ENCODE data around the gene CCDC85B. TPM values are rescaled to one million over a fixed set of nuclear protein-coding genes. Genes with fewer than 3 reads are reported as not detected.

The CCDC85B gene
- total and polyA plus RNA-seq, 2 of the 13 experiments (the other 11 are each of a cell fraction or from before 2014, with no cell fraction given): 8.2 to 19.5 TPM

DNA sequence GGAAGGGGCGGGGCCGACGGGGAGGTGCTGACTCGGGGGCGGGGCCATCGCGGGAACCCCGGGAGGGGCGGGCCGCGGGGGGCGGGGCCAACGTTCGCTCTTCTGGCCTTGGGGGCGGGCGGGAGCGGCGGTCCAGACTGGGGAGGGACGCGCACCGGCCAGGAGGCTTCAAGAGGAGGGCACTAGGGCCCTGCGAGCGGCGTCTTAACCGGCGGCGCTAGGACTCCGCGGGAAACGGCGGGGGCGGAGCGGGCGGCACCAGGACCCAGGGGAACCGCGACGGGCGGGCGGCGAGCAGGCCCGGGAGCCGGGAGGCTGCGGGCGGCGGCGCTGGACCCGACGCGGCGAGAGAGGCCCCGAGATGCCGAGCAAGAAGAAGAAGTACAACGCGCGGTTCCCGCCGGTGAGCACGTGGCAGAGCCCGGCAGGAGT is 28.7 kb downstream of the CCDC85B start, which contains the start of gene DRAP1 (continued):
- no peak for TF ChIP-seq ZNF781 (CRISPR knock-in tag; IDR thresholded peaks at IDR 0.05; ENCODE audit: borderline replicate concordance, not compliant biosample characterization)
- no peak for TF ChIP-seq NFE2L2 (IDR thresholded peaks at IDR 0.05; ENCODE audit: low read length)
- no peak for TF ChIP-seq ZNF713 (CRISPR knock-in tag; IDR thresholded peaks at IDR 0.05)
- no peak for TF ChIP-seq ZNF382 (CRISPR knock-in tag; IDR thresholded peaks at IDR 0.05; ENCODE audit: borderline replicate concordance)
- TF ChIP-seq FOXA1 (IDR thresholded peaks at IDR 0.05): no peak
- TF ChIP-seq FOXA1 (CRISPR knock-in tag; IDR thresholded peaks at IDR 0.05): peak; percentile 48
- TF ChIP-seq, protein P1, sequence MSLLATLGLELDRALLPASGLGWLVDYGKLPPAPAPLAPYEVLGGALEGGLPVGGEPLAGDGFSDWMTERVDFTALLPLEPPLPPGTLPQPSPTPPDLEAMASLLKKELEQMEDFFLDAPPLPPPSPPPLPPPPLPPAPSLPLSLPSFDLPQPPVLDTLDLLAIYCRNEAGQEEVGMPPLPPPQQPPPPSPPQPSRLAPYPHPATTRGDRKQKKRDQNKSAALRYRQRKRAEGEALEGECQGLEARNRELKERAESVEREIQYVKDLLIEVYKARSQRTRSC (CRISPR knock-in tag; IDR thresholded peaks at IDR 0.05; ENCODE audit: low read depth): no peak
- TF ChIP-seq RBM22 (optimal IDR thresholded peaks at IDR 0.05; ENCODE audit: low read length): no peak
- TF ChIP-seq PTBP1 (IDR thresholded peaks at IDR 0.05; ENCODE audit: low read depth, low read length, poor library complexity, severe bottlenecking): no peak
- TF ChIP-seq, protein P2, sequence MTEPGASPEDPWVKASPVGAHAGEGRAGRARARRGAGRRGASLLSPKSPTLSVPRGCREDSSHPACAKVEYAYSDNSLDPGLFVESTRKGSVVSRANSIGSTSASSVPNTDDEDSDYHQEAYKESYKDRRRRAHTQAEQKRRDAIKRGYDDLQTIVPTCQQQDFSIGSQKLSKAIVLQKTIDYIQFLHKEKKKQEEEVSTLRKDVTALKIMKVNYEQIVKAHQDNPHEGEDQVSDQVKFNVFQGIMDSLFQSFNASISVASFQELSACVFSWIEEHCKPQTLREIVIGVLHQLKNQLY (CRISPR knock-in tag; IDR thresholded peaks at IDR 0.05): no peak; the same call in 1 of the 2 replicates
- no peak for TF ChIP-seq HNRNPH1 (optimal IDR thresholded peaks at IDR 0.05; ENCODE audit: low read depth, low read length)
- TF ChIP-seq, protein P3, sequence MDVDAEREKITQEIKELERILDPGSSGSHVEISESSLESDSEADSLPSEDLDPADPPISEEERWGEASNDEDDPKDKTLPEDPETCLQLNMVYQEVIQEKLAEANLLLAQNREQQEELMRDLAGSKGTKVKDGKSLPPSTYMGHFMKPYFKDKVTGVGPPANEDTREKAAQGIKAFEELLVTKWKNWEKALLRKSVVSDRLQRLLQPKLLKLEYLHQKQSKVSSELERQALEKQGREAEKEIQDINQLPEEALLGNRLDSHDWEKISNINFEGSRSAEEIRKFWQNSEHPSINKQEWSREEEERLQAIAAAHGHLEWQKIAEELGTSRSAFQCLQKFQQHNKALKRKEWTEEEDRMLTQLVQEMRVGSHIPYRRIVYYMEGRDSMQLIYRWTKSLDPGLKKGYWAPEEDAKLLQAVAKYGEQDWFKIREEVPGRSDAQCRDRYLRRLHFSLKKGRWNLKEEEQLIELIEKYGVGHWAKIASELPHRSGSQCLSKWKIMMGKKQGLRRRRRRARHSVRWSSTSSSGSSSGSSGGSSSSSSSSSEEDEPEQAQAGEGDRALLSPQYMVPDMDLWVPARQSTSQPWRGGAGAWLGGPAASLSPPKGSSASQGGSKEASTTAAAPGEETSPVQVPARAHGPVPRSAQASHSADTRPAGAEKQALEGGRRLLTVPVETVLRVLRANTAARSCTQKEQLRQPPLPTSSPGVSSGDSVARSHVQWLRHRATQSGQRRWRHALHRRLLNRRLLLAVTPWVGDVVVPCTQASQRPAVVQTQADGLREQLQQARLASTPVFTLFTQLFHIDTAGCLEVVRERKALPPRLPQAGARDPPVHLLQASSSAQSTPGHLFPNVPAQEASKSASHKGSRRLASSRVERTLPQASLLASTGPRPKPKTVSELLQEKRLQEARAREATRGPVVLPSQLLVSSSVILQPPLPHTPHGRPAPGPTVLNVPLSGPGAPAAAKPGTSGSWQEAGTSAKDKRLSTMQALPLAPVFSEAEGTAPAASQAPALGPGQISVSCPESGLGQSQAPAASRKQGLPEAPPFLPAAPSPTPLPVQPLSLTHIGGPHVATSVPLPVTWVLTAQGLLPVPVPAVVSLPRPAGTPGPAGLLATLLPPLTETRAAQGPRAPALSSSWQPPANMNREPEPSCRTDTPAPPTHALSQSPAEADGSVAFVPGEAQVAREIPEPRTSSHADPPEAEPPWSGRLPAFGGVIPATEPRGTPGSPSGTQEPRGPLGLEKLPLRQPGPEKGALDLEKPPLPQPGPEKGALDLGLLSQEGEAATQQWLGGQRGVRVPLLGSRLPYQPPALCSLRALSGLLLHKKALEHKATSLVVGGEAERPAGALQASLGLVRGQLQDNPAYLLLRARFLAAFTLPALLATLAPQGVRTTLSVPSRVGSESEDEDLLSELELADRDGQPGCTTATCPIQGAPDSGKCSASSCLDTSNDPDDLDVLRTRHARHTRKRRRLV (CRISPR knock-in tag; IDR thresholded peaks at IDR 0.05): no peak
- peak; percentile 74; the same call in 1 of the 2 replicates for TF ChIP-seq ZNF746 (CRISPR knock-in tag; IDR thresholded peaks at IDR 0.05)
- no peak for TF ChIP-seq ZNF337 (CRISPR knock-in tag; IDR thresholded peaks at IDR 0.05; ENCODE audit: borderline replicate concordance, low read depth)
- TF ChIP-seq, protein P4, sequence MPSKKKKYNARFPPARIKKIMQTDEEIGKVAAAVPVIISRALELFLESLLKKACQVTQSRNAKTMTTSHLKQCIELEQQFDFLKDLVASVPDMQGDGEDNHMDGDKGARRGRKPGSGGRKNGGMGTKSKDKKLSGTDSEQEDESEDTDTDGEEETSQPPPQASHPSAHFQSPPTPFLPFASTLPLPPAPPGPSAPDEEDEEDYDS (CRISPR knock-in tag; IDR thresholded peaks at IDR 0.05): no peak
- TF ChIP-seq ZNF468 (CRISPR knock-in tag; IDR thresholded peaks at IDR 0.05): no peak
- TF ChIP-seq, protein P5, sequence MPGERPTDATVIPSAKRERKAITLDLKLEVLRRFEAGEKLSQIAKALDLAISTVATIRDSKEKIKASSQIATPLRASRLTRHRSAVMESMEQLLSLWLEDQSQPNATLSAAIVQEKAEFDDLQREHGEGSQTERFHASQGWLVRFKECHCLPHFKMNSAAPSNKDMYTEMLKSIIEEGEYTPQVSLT (CRISPR knock-in tag; IDR thresholded peaks at IDR 0.05; ENCODE audit: borderline replicate concordance, low read depth): no peak
- TF ChIP-seq RNF2 (conservative IDR thresholded peaks at IDR 0.05; ENCODE audit: low read depth): peak; percentile 70
- no peak for TF ChIP-seq ZKSCAN5 (CRISPR knock-in tag; IDR thresholded peaks at IDR 0.05)
- peak; percentile 33; the same call in 1 of the 2 replicates for TF ChIP-seq RFX3 (CRISPR knock-in tag; IDR thresholded peaks at IDR 0.05)
- no peak for TF ChIP-seq SMYD3 (CRISPR knock-in tag; IDR thresholded peaks at IDR 0.05)
- TF ChIP-seq CCAR2 (optimal IDR thresholded peaks at IDR 0.05; ENCODE audit: low read depth, low read length): peak; percentile 79
- TF ChIP-seq SP2 (CRISPR knock-in tag; IDR thresholded peaks at IDR 0.05): peak; percentile 53; the same call in 1 of the 2 replicates
- peak; percentile 100 for TF ChIP-seq XRCC5 (optimal IDR thresholded peaks at IDR 0.05; ENCODE audit: low read length)
- no peak for TF ChIP-seq ZNF484 (CRISPR knock-in tag; IDR thresholded peaks at IDR 0.05; ENCODE audit: borderline replicate concordance, low read depth)
- TF ChIP-seq POLR2AphosphoS5 (IDR thresholded peaks at IDR 0.05; ENCODE audit: low read depth, low read length): no peak

Data from HepG2 (cell line).